GM18868 (cell line): ENCODE results near the gene FBXO42.

Experiments used
- ATAC-seq: cut with Tn5 transposase; IDR thresholded peaks from one replicate; pipeline ENCODE4 v1.9.1; 2021; ENCODE audit warnings: mild to moderate bottlenecking, moderate library complexity; ENCODE audit not compliant: unreplicated experiment

FBXO42 gene

DNA sequence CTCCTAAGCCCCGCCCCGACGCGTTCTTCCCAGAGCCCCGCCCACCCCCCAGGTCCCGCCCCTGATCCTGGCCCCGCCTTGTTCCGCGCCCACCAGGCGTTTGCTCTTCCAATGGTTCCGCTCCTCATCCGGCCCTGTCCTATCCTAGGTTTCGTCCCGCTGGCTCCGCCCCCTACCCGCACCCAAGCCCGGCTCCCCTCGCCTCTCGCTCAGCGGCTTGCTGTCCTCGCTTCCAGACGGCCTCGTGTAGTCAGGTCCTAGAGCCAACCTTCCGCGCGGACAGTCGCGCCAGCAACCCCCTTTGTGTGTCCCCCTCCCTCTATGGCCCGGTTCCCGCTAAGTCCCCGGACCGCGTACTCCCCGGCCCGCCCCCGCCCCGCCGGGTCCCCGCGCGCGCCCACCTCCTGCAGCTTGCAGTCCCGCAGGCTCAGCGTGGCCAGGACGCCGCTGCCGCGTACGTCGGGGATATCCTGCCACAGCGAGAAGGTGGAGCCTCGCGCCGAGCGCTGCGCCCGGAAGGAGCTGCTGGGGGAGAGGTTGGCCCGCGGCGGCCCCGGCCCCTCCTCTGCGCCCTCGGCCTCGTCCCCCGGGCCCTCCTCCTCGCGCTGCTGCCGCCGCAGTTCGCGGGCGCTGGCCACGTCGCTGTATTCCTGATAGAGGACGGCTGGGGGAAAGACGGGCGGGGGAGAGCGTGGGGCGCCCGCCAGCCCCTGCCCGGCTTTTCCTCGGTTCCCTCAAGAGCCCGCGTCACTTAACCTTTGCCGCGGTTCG is 145.5 kb downstream of the FBXO42 start:
- peak; percentile 65 for ATAC-seq

DNA sequence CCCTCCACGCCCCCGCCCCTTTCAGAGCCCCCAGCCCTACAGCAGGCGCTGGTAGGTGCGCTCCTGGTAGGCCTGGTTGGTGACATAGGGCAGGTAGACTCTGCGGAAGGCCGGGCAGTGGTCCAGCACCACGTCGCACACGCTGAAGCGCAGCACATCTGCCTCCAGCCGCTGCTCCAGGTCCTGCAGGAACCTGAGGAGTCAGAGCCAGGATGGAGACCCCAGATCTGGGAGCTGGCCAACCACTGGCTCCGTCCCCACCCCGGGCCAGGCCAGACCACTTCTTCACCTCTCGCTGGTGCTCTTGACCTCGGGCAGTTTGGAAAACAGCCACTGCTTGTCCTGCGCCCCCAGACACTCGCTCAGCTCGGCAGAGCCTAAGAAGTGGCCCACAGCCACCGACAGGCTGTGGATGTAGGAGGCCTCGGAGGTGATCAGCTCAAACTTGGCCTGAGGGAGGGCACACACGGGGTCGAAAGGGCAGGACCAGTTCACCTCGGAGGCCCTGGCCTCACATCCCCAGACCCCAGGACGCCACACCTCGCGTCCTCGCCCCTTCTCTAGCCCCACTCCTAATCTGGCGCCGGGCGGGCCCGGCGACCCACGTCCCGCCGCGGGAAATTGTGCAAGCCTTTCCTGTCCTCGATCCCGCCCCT is 146.3 kb downstream of the FBXO42 start:
- no peak for ATAC-seq

DNA sequence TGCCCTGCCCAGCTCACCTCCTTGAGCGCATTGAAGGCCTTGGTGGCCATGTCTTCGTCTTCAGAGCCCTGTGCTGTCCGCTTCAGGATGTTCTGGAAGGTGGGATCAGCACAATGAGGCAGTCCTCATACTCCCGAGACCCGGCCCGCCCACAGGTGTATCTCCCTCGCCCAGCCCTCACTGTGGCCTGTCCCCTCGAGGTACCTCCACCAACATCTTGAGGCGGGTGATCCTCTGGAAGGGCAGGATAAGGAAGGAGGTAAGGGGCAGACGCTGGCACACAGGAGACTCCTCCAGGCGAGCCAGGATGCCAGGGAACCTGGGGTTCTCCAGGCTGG is 147.0 kb downstream of the FBXO42 start:
- no peak for ATAC-seq

DNA sequence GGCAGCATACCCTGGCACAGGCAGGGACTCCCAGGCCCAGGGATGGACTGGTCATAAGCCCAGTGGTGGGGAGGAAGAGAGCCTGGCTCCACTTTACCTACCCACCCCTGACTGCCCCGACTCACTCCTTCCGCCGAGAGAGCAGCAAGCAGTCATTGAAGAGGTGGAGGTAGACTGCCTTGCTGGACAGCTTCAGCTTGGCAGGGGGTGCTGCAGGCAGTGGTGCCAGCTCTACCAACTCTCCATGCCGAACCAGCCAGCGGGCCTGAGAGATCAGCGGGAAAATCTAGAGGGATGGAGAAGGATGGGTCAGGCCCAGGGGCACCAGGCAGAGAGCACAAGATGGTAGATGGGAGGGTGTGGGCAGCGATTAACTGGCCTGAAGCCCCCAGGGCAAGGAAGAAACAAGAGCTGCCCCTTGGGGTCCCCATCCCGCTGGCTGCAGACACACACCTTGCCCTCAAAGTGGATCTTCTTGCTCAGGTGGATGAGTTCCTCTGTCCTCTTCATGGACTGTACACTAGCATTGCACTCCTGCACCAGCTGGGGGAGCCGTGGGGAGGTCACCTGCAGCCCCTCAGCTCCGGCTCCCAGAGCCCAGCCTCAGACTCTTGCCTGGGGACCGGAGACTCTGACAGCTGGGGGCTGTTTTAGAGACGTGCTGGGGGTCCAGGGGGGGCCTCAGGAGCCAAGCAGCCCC is 147.5 kb downstream of the FBXO42 start:
- ATAC-seq, result no peak

DNA sequence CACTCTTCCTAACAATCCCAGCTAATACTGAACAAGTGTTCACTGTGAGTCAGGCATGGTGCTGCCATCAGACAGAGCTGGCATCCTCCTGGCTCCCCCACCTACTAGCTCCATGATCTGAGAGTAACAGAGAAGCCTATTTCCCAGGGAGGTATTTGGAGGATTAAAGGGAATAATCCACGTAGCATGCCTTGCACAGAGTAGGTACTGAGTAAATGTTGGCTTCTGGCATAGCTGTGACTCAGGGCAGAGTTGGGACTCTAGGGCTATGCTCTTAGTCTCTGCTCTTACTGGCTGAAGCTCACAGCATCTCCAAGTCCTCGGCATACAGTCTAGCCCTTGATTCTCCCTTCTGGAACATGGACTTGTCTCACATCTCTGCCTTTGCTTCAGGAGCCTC is 148.1 kb downstream of the FBXO42 start:
- no peak for ATAC-seq

DNA sequence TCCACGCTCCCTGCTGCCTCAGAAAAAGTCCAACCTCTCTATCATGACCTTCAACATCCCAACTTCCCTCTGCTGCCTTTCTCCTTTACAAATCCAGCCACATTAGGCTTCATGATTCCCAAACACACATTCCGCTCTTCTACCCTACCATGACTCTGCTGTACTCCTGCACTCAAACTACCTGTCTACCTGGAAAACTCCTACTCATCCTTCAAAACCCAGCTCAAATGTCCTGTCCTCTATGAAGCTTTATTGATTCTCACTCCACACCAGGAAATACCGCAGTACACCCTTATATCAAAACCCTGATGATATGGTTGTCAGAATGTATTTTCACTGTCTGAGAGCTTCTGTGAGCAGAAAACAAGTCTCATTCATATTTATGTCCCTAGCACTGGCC is 148.7 kb downstream of the FBXO42 start:
- ATAC-seq, result no peak

DNA sequence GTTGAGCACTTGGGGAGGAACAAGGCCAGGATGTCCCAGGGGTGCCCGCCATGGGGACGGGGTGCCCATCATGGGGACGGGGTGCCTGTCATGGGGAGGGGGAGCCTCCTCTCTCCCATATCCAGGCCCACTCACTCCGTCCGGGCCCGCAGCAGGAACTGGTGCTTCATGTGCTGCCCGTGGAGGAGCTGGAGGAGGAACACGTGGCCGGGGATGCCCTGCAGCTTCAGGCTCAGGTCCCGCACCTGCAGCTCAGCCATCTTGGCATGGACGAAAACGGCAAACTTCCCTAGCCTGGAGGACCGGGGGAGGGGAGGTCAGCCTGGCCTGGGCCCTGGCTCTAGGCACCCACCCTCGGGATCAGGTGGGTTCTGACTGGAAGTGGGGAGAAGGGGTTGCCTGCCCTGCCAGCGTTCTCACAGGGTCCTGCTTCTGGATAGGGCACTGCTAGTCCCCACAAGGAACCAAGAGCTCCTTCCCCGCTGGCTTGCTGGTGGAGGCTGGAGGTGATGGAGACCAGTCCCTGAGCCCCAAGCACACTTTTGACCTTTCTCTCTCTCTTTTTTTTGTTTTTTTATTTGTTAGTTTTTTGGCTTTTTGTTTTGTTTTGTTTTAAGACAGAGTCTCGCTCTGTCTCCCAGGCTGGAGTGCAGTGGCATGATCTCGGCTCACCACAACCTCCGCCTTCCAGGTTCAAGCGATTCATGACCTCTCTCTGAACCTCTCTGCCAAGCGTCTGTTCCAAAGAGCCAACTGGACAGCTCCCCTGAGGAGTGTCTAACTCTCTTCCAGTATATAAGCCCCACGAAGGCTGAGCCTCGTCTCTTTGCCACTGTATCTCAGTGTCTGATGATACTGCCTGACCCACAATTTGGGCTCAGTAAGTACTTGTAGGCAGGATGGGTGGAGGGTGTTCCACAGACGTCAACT is 149.7 kb downstream of the FBXO42 start:
- no peak for ATAC-seq

DNA sequence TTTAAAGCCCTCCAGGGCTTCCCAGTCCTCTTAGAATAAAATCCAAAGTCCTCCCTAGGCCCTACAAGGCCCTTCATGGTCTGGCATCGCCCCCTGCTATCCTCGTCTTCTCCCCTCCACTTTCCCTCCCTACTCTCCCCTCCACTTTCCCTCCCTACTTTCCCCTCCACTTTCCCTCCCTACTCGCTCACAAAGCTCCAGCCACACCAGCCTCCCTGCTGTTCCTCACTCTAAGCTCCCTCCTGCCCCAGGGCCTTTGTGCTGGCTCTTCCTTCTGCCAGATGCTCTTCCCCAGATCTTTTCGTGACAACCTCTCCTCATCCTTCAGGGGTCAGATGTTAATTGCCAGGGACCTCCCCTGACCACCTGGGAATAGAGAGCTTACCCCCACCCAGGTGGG is 152.6 kb downstream of the FBXO42 start:
- ATAC-seq, result no peak

DNA sequence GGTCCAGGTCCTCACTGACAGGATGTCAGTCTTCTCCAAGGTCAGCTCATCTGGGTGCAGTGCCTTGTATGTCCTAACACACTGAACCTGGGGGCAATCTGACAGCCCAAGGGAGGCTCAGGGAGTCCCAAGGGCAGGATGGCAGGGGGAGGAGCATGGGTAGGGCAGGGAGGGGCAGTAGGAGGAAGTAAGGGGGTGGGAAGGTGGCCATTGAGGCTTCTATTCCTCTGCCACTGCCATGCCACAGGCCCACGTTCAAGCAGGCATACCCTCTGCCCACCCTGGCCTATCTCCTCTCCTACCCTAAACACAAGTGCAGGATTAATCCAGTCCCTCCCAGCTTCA is 153.2 kb downstream of the FBXO42 start:
- ATAC-seq, result no peak

DNA sequence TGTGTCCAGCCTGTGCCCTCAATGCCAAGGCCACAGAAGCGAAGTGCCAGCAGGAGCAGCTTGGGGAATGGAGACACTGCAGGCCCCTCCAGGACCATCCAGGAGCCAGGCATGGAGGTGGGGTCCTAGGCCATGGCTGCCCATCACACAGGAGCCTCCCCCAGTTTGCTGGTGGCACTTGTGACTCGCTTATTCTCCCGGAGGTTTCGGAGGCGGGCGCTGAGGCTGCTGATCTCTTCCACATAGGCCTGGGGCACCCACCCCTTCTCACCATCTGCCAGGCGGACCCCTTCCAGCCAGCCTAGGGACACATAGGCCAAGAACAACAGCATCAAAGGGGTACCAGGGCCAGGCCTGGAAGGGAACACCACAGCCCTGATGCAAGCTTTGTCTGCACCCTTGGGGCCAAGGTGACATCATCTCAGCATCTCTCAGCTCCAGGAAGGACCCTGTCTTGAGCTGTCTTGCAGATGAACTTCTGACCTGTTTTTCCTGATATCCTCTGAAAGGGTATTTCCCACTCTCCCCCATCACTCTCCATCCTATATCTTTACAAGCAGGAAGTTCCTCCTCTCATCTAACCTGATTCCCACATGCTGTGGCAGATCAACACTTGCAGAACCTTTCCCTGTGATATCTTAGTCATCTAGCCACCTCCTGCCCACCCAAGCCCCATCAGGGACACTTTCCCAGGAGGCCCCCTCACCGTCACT is 153.7 kb downstream of the FBXO42 start:
- ATAC-seq, result no peak

DNA sequence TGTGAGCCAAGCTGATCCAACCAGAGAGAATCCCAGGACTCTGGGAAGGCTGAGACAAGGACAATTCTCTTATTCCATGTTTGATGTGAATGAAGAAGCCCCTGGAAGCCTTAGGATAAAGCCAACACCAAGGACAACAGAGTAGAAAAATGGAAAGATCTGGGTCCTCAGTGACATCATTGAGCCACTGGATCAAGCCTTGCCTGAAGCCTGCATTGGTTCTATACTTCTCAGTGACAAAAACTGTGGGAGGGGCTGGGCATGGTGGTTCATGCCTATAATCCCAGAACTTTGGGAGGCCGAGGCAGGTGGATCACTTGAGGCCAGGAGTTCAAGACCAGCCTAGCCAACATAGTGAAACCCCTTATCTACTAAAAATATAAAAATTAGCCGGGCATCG is 155.4 kb downstream of the FBXO42 start:
- no peak for ATAC-seq
